Ishikawa (cell line): ENCODE measurements around the gene ROBO2.

Experiments
- EP300 ChIP-seq: IDR thresholded peaks from 2 replicates; pipeline ENCODE4 v1.6.1; 2012; ENCODE audit warnings: borderline replicate concordance
- FOXM1 ChIP-seq: IDR thresholded peaks from 2 replicates; pipeline ENCODE4 v1.6.1; 2012; ENCODE audit warnings: low read depth, borderline replicate concordance
- RAD21 ChIP-seq: IDR thresholded peaks from 2 replicates; pipeline ENCODE4 v1.6.1; 2012; ENCODE audit warnings: low read depth
- TAF1 ChIP-seq: IDR thresholded peaks from 2 replicates; pipeline ENCODE4 v1.6.1; 2012; ENCODE audit warnings: low read depth, mild to moderate bottlenecking
- TEAD4 ChIP-seq: IDR thresholded peaks from 2 replicates; pipeline ENCODE4 v1.6.1; 2012
- ZBTB7A ChIP-seq: IDR thresholded peaks from 2 replicates; pipeline ENCODE4 v1.6.1; 2012; ENCODE audit warnings: low read depth
- TF ChIP-seq, protein P1 (sequence below): IDR thresholded peaks from 2 replicates; pipeline ENCODE4 v1.6.1; 2012; ENCODE audit warnings: low read depth, mild to moderate bottlenecking

- TF ChIP-seq, protein P1, sequence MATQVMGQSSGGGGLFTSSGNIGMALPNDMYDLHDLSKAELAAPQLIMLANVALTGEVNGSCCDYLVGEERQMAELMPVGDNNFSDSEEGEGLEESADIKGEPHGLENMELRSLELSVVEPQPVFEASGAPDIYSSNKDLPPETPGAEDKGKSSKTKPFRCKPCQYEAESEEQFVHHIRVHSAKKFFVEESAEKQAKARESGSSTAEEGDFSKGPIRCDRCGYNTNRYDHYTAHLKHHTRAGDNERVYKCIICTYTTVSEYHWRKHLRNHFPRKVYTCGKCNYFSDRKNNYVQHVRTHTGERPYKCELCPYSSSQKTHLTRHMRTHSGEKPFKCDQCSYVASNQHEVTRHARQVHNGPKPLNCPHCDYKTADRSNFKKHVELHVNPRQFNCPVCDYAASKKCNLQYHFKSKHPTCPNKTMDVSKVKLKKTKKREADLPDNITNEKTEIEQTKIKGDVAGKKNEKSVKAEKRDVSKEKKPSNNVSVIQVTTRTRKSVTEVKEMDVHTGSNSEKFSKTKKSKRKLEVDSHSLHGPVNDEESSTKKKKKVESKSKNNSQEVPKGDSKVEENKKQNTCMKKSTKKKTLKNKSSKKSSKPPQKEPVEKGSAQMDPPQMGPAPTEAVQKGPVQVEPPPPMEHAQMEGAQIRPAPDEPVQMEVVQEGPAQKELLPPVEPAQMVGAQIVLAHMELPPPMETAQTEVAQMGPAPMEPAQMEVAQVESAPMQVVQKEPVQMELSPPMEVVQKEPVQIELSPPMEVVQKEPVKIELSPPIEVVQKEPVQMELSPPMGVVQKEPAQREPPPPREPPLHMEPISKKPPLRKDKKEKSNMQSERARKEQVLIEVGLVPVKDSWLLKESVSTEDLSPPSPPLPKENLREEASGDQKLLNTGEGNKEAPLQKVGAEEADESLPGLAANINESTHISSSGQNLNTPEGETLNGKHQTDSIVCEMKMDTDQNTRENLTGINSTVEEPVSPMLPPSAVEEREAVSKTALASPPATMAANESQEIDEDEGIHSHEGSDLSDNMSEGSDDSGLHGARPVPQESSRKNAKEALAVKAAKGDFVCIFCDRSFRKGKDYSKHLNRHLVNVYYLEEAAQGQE: no peak
- TF ChIP-seq TAF1: no peak
- no peak for TF ChIP-seq RAD21
- TF ChIP-seq EP300: no peak
- no peak for TF ChIP-seq TEAD4
- no peak for TF ChIP-seq ZBTB7A
- no peak for TF ChIP-seq FOXM1
These were observed 285.8 kb downstream of the ROBO2 start for GRCh38 chr3:77325702-77326101.
